Stimulated activated CD4-positive, alpha-beta T cell treated with anti-CD3 and anti-CD28 coated beads, Interleukin-12 subunit alpha, Interleukin-12 subunit beta, amount 100 ng/mL, for 24 hours (primary cell): ENCODE data around the gene FKBP8.
"Not testable (repeated sequence)": the region's sequence is repeated elsewhere in the genome, so short reads cannot be mapped to it uniquely, and the experiment has no call there.

ENCODE experiments used
- DNase-seq, 2 experiments: peaks; one replicate each; pipeline ENCODE4 v3.0.0-alpha.2; 2020; ENCODE audit warnings: low read depth in 2 of 2

FKBP8 gene

GRCh38 chr19:18542941-18543813 is at the start of gene FKBP8:
Gene FKBP8 (minus strand): TSS chr19:18543573. CDS start chr19:18541970, 1,603 bp downstream.
- peak; percentile 82 to 95 for DNase-seq

- not testable (repeated sequence) for DNase-seq
Measured at GRCh38 chr19:18592732-18593131, 49.4 kb upstream of the FKBP8 start.

DNA sequence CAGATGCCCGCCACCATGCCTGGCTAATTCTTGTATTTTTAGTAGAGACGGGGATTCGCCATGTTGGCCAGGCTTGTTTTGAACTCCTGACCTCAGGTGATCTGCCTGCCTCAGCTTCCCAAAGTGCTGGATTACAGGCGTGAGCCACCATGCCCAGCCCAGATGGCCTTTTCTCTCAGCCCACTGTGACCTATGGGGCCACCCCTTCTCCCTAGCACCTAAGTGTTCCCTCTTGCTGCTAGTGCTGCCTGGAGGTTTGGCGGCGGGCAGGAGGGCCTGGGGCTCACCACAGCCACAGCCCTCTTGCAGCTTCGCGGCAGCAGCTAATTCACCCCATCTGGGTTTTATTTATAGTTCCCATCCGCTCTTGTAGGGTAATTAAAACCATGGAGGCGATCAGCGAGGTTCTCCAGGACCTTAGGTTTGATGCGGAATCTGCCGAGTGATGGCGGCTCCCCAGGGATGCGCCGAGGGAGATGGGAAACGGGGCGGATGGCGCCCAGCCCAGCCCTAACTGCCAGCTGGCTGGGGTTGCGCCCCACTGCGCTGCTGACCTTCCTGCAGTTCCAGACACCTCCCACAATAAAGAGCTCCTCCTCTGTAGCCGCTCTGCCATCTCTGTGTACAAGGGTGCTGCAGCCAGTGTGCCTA is 48.5 kb upstream of the FKBP8 start:
- no peak for DNase-seq

DNA sequence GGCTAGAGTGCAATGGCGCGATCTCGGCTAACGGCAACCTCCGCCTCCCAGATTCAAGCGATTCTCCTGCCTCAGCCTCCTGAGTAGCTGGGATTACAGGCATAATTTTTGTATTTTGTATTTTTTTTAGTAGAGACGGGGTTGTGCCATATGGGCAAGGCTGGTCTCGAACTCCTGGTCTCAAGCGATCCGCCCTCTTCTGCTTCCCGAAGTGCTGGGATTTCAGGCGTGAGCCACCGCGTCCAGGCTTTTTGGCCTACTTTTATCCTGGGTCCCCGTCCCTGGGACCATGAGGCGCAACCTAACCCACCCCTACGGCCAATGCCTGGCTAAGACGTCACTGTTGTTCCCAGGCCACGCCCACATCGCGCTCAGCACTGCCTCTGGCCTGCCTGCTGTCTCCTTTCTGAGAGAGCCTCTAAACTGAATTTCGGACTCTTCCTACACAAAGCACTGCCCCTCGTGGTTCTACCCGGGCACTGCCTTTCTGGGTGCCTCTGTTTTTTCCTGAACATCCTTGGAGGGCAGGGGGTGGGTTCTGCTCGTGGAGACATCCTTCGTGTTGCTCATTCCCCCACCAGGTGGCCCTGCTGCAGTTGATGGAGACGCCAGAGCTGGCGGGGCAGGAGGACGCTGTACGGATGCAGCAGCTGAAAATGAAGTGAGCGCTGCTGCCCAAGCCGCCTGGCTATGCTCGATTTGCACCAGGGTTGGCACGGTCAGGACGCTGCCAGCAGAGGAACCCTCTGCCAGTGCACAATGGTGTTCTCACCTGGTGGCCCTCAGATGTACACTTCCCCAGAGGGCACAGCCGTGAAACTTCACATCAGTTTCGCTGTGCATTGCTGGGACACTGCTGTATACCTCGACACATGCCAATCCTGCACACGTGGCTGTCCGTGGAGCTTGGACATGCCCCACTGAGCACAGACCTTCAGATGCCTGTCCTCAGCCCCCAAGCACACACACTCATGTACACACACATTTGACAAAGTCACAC is 47.2 kb upstream of the FKBP8 start:
- DNase-seq: no peak

DNA sequence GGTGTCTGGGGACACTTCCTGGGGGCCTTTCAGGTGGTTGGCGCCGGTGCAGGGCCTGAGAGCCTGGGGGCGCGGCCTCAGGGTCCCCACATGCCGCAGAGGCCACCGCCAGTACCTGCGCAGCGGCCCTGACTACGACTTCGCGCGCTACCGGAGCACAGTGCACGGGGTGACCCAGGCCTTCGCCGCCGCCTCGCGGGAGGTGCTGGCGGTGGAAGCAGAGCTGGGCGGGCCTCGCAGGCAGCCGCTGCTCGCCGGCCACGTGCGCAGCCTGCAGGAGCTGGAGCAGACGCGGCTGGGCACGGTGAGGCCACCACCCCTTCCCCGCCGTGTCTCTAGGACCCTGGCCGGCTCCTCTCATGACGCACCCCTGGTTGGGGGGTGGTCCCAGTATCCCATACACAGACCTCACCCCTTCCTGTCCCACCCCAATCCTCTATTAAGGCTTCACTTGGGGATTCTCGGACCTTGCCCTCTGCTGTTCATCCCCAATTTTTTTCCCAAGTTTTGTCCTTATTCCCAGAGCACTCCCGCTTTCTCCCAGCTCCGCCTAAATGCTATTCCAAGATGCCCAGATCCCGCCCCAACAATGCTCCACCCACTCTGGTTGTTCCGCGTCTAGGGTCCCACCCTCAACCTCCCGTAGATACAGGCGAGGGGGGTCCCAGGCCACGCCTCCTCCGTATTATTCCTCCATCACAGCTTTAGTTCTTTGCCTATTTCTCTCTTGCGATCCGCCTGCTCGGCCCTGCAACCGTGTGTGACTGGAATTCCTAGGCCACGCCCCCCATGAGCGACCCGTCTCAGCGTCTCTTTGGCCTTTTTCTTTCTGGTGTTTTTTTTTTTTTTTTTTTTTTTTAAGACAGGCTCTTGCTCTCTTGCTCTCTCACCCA is 46.3 kb upstream of the FKBP8 start:
- peak in 1 of 2 experiments; percentile 41 for DNase-seq

- peak; percentile 82 to 91 for DNase-seq
Measured at GRCh38 chr19:18588611-18589379, 45.4 kb upstream of the FKBP8 start, which contains the start of gene REX1BD. Gene REX1BD (plus strand): TSS chr19:18588798. CDS start chr19:18588802, 4 bp downstream.

GRCh38 chr19:18587962-18588610 is 44.7 kb upstream of the FKBP8 start:
- DNase-seq: no peak

GRCh38 chr19:18587561-18587960 is 44.2 kb upstream of the FKBP8 start:
- no peak for DNase-seq

DNA sequence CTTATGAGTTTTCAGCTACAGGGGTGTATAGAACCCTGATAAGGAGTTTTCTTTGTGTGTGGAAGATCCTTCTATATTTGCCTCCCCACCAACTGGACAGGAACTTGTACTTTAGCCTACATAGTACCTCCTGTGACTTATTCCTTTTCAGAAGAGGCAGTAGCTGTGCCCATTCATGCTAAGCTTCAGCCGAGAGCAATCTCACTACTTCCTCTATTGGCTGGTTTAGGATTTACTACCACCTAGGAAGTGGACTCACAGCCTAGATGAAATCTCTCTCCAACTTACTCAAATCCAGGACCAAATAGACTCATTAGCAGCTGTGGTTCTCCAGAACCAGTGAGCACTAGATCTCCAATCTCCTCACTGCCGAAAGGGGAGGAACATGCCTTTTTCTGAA is 42.9 kb upstream of the FKBP8 start:
- no peak for DNase-seq

DNA sequence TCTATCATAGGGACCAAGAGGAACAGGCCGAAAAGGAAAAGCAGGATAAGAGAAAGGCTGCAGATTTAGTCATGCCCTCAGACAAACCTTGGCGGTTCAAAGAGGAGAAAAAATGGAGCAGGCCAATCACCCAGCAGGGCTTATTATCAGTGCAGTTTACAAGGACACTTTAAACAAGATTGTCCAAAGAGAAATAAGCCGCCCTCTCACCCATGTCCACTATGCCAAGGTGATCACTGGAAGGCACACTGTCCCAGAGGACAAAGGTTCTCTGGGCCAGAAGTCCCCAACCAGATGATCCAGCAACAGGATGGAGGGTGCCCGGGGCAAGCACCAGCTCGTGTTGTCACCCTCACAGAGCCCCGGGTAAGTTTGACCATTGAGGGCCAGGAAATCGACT is 36.9 kb upstream of the FKBP8 start:
- DNase-seq: no peak

- no peak for DNase-seq
Measured at GRCh38 chr19:18577365-18577914, 34.1 kb upstream of the FKBP8 start.

GRCh38 chr19:18576383-18576782 is 33.0 kb upstream of the FKBP8 start:
- no peak for DNase-seq

DNA sequence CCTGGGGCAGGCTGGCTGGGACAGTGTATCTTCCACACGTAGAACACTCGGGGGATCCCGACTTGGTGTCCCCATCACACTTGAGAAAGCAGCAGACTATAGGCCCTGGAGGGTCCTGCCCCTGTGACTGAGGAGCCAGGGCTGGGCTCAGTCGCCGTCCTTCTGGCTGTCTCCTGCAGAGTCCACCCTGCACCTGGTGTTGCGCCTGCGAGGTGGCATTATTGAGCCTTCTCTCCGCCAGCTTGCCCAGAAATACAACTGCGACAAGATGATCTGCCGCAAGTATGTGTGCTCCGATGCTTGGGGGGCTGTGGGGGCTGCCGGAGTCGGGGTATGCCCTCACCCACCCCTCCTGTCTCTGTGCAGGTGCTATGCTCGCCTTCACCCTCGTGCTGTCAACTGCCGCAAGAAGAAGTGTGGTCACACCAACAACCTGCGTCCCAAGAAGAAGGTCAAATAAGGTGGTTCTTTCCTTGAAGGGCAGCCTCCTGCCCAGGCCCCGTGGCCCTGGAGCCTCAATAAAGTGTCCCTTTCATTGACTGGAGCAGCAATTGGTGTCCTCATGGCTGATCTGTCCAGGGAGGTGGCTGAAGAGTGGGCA is 31.4 kb upstream of the FKBP8 start:
- DNase-seq: no peak

- DNase-seq: peak; percentile 98
Measured at GRCh38 chr19:18571564-18572344, 28.4 kb upstream of the FKBP8 start, which contains the start of gene UBA52. Gene UBA52 (plus strand): TSS chr19:18571857. CDS start chr19:18573301, 1,444 bp downstream.

- no peak for DNase-seq
Measured at GRCh38 chr19:18568367-18568766, 25.0 kb upstream of the FKBP8 start.

- no peak for DNase-seq
Measured at GRCh38 chr19:18566953-18567352, 23.6 kb upstream of the FKBP8 start.

DNA sequence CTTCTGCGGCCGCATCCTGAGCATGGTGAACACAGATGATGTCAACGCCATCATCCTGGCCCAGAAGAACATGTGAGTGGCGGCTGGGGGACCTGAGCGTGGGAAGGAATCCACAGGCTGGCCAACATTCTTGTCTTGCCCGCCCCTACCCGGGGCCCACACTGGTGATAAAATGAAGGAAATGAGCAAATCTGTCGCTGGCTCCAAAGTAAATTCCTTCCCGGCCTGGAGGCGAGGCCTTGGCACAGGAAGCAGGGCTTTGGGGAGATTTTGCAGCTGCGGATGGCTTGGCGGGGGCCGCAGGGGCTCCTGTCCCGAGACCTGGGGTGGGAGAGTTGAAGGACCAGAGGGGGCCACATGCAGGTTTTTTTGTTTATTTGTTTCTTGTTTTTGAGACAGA is 18.7 kb upstream of the FKBP8 start:
- DNase-seq: no peak

- DNase-seq: no peak
Measured at GRCh38 chr19:18559685-18560084, 16.3 kb upstream of the FKBP8 start.
